Prostate gland (tissue), 2 donors: Measurements from ENCODE around the gene ZRANB3. TPM values are rescaled to one million over a fixed set of nuclear protein-coding genes. Genes with fewer than 3 reads are reported as not detected.

ENCODE experiments used
- DNase-seq: peaks from one replicate; pipeline ENCODE4 v3.0.0-alpha.2; 2019; ENCODE audit warnings: low spot score
- H3K27ac ChIP-seq, 2 donors: fragments of 200-600 bp; sonication (generic); 2 replicates each; pipeline ENCODE4 v1.5.1; 2017 to 2019
- H3K27me3 ChIP-seq: fragments of 200-600 bp; sonication (generic); replicated peaks from 2 replicates; pipeline ENCODE4 v1.5.1; 2019; ENCODE audit not compliant: insufficient read depth
- H3K36me3 ChIP-seq, 2 donors: fragments of 200-600 bp; sonication (generic); 1 replicate in 1 of 2; 2 replicates in 1 of 2; pipeline versions ENCODE4 v1.5.1 to v1.8.1; 2017 to 2019
- H3K4me1 ChIP-seq: fragments of 200-600 bp; sonication (generic); replicated peaks from 2 replicates; pipeline ENCODE4 v1.5.1; 2019
- H3K4me3 ChIP-seq, 2 donors: fragments of 200-600 bp; sonication (generic); 2 replicates each; pipeline ENCODE4 v1.5.1; 2017 to 2019
- H3K9me3 ChIP-seq: fragments of 200-600 bp; sonication (generic); 2 replicates; pipeline ENCODE4 v1.5.1; 2017
- CTCF ChIP-seq, 4 experiments: fragments of 200-600 bp in 2 of 4; fragments of 450-650 bp in 2 of 4; sonication (generic) in 2 of 4; IDR thresholded peaks; 1 replicate in 3 of 4; 2 replicates in 1 of 4; pipeline ENCODE4 v1.5.1; 2016 to 2019; ENCODE audit warnings: antibody characterized with exemption in 4 of 4, mild to moderate bottlenecking in 2 of 4, moderate library complexity in 2 of 4
- POLR2A ChIP-seq: fragments of 450-650 bp; IDR thresholded peaks from one replicate; pipeline ENCODE4 v1.6.1; 2016; ENCODE audit warnings: antibody characterized with exemption, mild to moderate bottlenecking
- POLR2AphosphoS5 ChIP-seq: sonication (generic); formaldehyde crosslinking; IDR thresholded peaks from one replicate; pipeline ENCODE4 v1.6.1; 2017; ENCODE audit warnings: antibody characterized with exemption
- WGBS: methylation state at CpG from one replicate; pipeline ENCODE4 v1.1.5; 2018; 5-methylcytosine and 5-hydroxymethylcytosine counted together
- intact Hi-C: fragments of 100-400 bp; cut with DNase I; formaldehyde crosslinking; loops from one replicate; pipeline ENCODE4 v1.14.2; 2022
- total RNA-seq, 2 donors: library from RNA; depleted of rRNA; stranded (reverse); fragments of >200 nt; gene quantifications; one replicate each; pipeline ENCODE4 v1.1.0, GENCODE V29; 2016

Gene ZRANB3
- total RNA-seq, 2 donors from 2014 or later: 5.1 to 11.1 TPM

- TF ChIP-seq POLR2A: no peak
- TF ChIP-seq CTCF (IDR thresholded peaks at IDR 0.05): no peak
- TF ChIP-seq POLR2AphosphoS5: no peak
- 86% methylated on average over 1 of the region's 1 CpG for WGBS
- DNase-seq: no peak
- no peak overlapping the region for H3K27ac ChIP-seq
- H3K4me1 ChIP-seq: no peaks in the 10 kb centered on the region
- H3K9me3 ChIP-seq: no peaks in the 10 kb centered on the region
- no peaks in the 10 kb centered on the region for H3K36me3 ChIP-seq
- intact Hi-C loops: no loop called here
- no peak overlapping the region for H3K4me3 ChIP-seq
- H3K27me3 ChIP-seq: no peaks in the 10 kb centered on the region
Measured at GRCh38 chr2:135179689-135180088, 351.3 kb downstream of the ZRANB3 start.

DNA sequence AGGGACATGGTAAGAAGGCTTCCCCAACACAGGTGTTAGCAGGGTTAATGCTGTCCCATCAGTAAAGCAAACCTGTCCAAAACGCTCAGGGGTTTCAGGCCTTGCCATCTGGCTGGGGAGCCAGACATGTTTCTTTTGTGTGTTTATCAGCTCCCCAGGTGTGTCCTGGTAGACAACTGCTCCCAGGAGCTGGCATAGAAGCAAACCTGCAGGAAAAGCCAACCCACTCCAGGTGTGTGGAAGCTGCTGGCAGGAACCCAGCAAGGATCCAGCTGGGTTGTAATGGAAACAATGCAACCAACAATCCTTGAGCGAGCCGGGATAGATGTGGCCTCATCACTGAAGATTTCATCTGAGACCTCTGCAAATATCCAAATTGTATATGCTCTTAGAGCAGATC, 355.8 kb downstream of the ZRANB3 start:
- DNase-seq: no peak
- H3K4me1 ChIP-seq: no peaks in the 10 kb centered on the region
- H3K27ac ChIP-seq: no peak overlapping the region
- H3K36me3 ChIP-seq: no peaks in the 10 kb centered on the region
- no peak overlapping the region for H3K4me3 ChIP-seq
- no peaks in the 10 kb centered on the region for H3K27me3 ChIP-seq
- intact Hi-C loops: no loop called here
- WGBS: 51% methylated on average over 3 of the region's 3 CpGs
- H3K9me3 ChIP-seq: no peaks in the 10 kb centered on the region
- no peak for TF ChIP-seq CTCF (IDR thresholded peaks at IDR 0.05)

GRCh38 chr2:135174810-135175093, 356.3 kb downstream of the ZRANB3 start:
- H3K4me1 ChIP-seq: no peaks in the 10 kb centered on the region
- no peaks in the 10 kb centered on the region for H3K27me3 ChIP-seq
- no peaks in the 10 kb centered on the region for H3K36me3 ChIP-seq
- no peaks in the 10 kb centered on the region for H3K9me3 ChIP-seq
- no peak overlapping the region for H3K27ac ChIP-seq
- TF ChIP-seq CTCF (IDR thresholded peaks at IDR 0.05) (no peak), POLR2A (no peak), POLR2AphosphoS5 (no peak)
- H3K4me3 ChIP-seq: no peak overlapping the region
- intact Hi-C loops: no loop called here
- WGBS: 80% methylated on average over 6 of the region's 6 CpGs
- no peak for DNase-seq

DNA sequence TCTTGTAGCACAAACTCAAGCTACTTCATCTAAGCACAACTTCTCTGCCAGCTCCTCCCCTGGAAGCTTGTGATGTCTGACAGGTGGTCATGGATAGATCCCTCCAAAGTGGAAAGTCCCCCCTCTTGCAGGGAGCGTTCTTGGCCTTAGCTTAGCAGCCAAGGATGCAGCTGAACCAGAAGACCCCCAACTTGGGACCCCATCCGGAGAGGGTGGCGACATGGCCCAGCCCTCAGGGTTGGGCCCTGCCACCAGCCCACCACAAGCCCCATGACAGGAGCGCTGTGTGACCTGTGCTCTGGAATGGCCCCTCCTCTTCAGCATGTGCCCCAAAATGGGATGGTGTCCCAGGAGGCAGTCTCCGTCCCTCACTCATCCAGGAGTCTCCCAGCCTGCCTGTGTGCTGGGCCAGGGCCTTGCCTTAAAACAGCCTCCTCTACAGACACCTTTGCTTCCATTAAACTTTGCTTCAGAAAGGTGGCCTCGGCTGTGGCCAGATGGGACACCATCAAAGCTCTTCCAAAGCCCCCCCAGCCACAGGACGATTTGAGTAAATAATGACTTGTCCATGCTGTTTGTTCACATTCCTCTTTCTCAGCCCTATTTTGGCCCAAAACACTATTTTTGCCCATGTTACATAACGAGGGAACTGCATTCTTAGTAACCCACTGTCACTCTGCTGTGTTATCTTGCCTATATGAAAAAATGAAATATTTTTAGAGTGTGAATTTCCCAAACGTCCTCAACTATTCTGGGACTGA, 356.8 kb downstream of the ZRANB3 start:
- H3K9me3 ChIP-seq: no peaks in the 10 kb centered on the region
- H3K27ac ChIP-seq: no peak overlapping the region
- WGBS: 67% methylated on average over 9 of the region's 9 CpGs
- no peak for TF ChIP-seq CTCF (IDR thresholded peaks at IDR 0.05)
- TF ChIP-seq POLR2A: no peak
- TF ChIP-seq POLR2AphosphoS5: no peak
- no peaks in the 10 kb centered on the region for H3K27me3 ChIP-seq
- DNase-seq: no peak
- no peak overlapping the region for H3K4me3 ChIP-seq
- no peaks in the 10 kb centered on the region for H3K4me1 ChIP-seq
- H3K36me3 ChIP-seq: no peaks in the 10 kb centered on the region
- intact Hi-C loops: no loop called here
